ENCODE results near the gene MAML3. TPM values are rescaled to one million over a fixed set of nuclear protein-coding genes. Genes with fewer than 3 reads are reported as not detected.

MAML3 gene
- polyA plus RNA-seq, 1 donor (not counting 4 experiments of a cell fraction or from before 2014, with no cell fraction given) = 0.68 TPM

DNA sequence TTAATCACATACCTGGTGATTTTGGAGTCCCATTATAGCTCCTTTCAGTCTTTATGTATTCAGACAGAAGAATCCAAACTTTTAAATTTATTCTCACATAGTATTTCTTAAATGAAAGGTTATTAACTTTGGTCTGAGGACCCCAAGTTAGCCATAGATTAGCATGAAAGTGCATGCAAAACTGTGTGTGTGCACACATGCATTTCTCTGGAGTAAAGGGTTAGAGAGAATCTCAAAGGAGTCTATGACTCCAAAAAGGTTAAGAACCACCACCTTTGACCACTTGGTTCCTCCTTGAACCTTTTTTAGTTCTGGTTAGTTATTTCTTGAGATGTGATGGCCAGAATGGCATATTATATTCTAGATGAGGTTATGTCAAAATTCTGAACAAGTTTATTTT, 386.4 kb downstream of the MAML3 start:
- Histone ChIP-seq H3K9me3 (ENCODE audit: control insufficient read depth, low read depth, low read length) (no peaks in the 10 kb centered on the region), H3K79me2 (ENCODE audit: control insufficient read depth, insufficient read depth, low read length) (no peaks in the 10 kb centered on the region), H4K20me1 (ENCODE audit: control insufficient read depth, extremely low read depth, insufficient read depth, low read length) (no peaks in the 10 kb centered on the region), H3K9me1 (ENCODE audit: control insufficient read depth, extremely low read depth, insufficient read depth, low read length) (no peaks in the 10 kb centered on the region), H3K4me2 (ENCODE audit: control insufficient read depth, extremely low read depth, insufficient read depth, low read depth, low read length) (no peak overlapping the region), H3K27ac (ENCODE audit: control insufficient read depth, insufficient read depth, low read length) (no peak overlapping the region), H3K4me1 (ENCODE audit: control insufficient read depth, extremely low read depth, insufficient read depth, low read length) (no peaks in the 10 kb centered on the region), H3K27me3 (ENCODE audit: control insufficient read depth, extremely low read depth, insufficient read depth, low read length) (no peaks in the 10 kb centered on the region), H3K4me3 (ENCODE audit: control insufficient read depth in 2 of 3, extremely low read depth in 1 of 3, insufficient read depth in 2 of 3, low read depth in 1 of 3, low read length in 3 of 3) (no peak overlapping the region), H2AFZ (ENCODE audit: control insufficient read depth, low read length) (no peak overlapping the region), H3K36me3 (ENCODE audit: control insufficient read depth in 2 of 2, extremely low read depth in 1 of 2, insufficient read depth in 2 of 2, low read length in 2 of 2) (no peaks in the 10 kb centered on the region), H3K9ac (ENCODE audit: control insufficient read depth, extremely low read depth, insufficient read depth, low read length) (no peak overlapping the region)
- DNase-seq (ENCODE audit: low read depth, low spot score) (no peak), FAIRE-seq (no peak)
- no peak for TF ChIP-seq EZH2 (IDR thresholded peaks at IDR 0.05; ENCODE audit: low read length)
- TF ChIP-seq, protein P1, sequence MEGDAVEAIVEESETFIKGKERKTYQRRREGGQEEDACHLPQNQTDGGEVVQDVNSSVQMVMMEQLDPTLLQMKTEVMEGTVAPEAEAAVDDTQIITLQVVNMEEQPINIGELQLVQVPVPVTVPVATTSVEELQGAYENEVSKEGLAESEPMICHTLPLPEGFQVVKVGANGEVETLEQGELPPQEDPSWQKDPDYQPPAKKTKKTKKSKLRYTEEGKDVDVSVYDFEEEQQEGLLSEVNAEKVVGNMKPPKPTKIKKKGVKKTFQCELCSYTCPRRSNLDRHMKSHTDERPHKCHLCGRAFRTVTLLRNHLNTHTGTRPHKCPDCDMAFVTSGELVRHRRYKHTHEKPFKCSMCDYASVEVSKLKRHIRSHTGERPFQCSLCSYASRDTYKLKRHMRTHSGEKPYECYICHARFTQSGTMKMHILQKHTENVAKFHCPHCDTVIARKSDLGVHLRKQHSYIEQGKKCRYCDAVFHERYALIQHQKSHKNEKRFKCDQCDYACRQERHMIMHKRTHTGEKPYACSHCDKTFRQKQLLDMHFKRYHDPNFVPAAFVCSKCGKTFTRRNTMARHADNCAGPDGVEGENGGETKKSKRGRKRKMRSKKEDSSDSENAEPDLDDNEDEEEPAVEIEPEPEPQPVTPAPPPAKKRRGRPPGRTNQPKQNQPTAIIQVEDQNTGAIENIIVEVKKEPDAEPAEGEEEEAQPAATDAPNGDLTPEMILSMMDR (optimal IDR thresholded peaks at IDR 0.05 in 1 of 3, IDR thresholded peaks at IDR 0.05 in 1 of 3, conservative IDR thresholded peaks at IDR 0.05 in 1 of 3; ENCODE audit: extremely low read depth in 1 of 3, insufficient read depth in 2 of 3, low read length in 3 of 3) = no peak
- dilution Hi-C loops (cut with MboI; ENCODE audit: extremely low pct_ligation_motif_present, low sequenced_read_pairs) = no loop called here

DNA sequence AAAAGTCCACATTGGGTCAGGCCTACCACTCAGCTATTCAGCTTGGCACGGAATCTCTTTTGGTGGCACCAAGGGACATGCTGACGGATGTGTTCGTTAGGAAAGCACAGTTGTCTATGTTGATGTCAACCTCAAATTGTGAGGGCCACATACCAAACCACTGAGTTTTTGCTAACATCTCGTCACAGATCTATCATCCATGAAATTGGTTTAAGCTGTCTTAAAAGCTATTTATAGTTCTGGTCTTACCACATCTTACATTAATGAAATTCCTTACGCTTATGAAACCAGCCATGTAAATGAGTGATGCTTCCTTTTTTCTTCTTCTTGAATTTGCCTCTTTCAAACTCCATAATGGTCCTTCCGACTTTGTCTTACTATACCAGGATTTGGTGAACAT, 386.8 kb downstream of the MAML3 start:
- DNase-seq (ENCODE audit: low read depth, low spot score) (no peak), FAIRE-seq (no peak)
- TF ChIP-seq, protein P1 (optimal IDR thresholded peaks at IDR 0.05 in 1 of 3, IDR thresholded peaks at IDR 0.05 in 1 of 3, conservative IDR thresholded peaks at IDR 0.05 in 1 of 3; ENCODE audit: extremely low read depth in 1 of 3, insufficient read depth in 2 of 3, low read length in 3 of 3) = no peak
- TF ChIP-seq EZH2 (IDR thresholded peaks at IDR 0.05; ENCODE audit: low read length) = no peak
- Histone ChIP-seq H4K20me1 (ENCODE audit: control insufficient read depth, extremely low read depth, insufficient read depth, low read length) (no peaks in the 10 kb centered on the region), H3K9me1 (ENCODE audit: control insufficient read depth, extremely low read depth, insufficient read depth, low read length) (no peaks in the 10 kb centered on the region), H3K9ac (ENCODE audit: control insufficient read depth, extremely low read depth, insufficient read depth, low read length) (no peak overlapping the region), H3K4me2 (ENCODE audit: control insufficient read depth, extremely low read depth, insufficient read depth, low read depth, low read length) (no peak overlapping the region), H2AFZ (ENCODE audit: control insufficient read depth, low read length) (no peak overlapping the region), H3K27ac (ENCODE audit: control insufficient read depth, insufficient read depth, low read length) (no peak overlapping the region), H3K27me3 (ENCODE audit: control insufficient read depth, extremely low read depth, insufficient read depth, low read length) (no peaks in the 10 kb centered on the region), H3K79me2 (ENCODE audit: control insufficient read depth, insufficient read depth, low read length) (no peaks in the 10 kb centered on the region), H3K4me3 (ENCODE audit: control insufficient read depth in 2 of 3, extremely low read depth in 1 of 3, insufficient read depth in 2 of 3, low read depth in 1 of 3, low read length in 3 of 3) (no peak overlapping the region), H3K4me1 (ENCODE audit: control insufficient read depth, extremely low read depth, insufficient read depth, low read length) (no peaks in the 10 kb centered on the region), H3K36me3 (ENCODE audit: control insufficient read depth in 2 of 2, extremely low read depth in 1 of 2, insufficient read depth in 2 of 2, low read length in 2 of 2) (no peaks in the 10 kb centered on the region), H3K9me3 (ENCODE audit: control insufficient read depth, low read depth, low read length) (no peaks in the 10 kb centered on the region)
- dilution Hi-C loops (cut with MboI; ENCODE audit: extremely low pct_ligation_motif_present, low sequenced_read_pairs) = no loop called here
